Parathyroid adenoma (tissue), 2 donors: Measurements from ENCODE around the gene C1QBP.

Experiments used
- H2AFZ ChIP-seq: fragments of 300-600 bp; sonication (generic); one replicate; pipeline ENCODE4 v1.7.0; 2017; ENCODE audit warnings: antibody characterized with exemption, mild to moderate bottlenecking
- H3K27ac ChIP-seq: fragments of 300-600 bp; sonication (generic); one replicate; pipeline ENCODE4 v1.7.0; 2017
- H3K27me3 ChIP-seq: fragments of 300-600 bp; sonication (generic); one replicate; pipeline ENCODE4 v1.7.0; 2017; ENCODE audit warnings: low read length; ENCODE audit not compliant: control insufficient read depth, insufficient read depth
- H3K36me3 ChIP-seq: fragments of 300-600 bp; sonication (generic); one replicate; pipeline ENCODE4 v1.7.0; 2017; ENCODE audit warnings: low read length; ENCODE audit not compliant: control insufficient read depth, insufficient read depth
- H3K4me1 ChIP-seq: fragments of 300-600 bp; sonication (generic); one replicate; pipeline ENCODE4 v1.7.0; 2017; ENCODE audit warnings: control low read depth
- H3K4me2 ChIP-seq: fragments of 300-600 bp; sonication (generic); one replicate; pipeline ENCODE4 v1.7.0; 2017; ENCODE audit warnings: low read length
- H3K4me3 ChIP-seq: fragments of 300-600 bp; sonication (generic); one replicate; pipeline ENCODE4 v1.7.0; 2017; ENCODE audit warnings: low read depth, low read length
- H3K79me2 ChIP-seq: fragments of 300-600 bp; sonication (generic); one replicate; pipeline ENCODE4 v1.7.0; 2017; ENCODE audit warnings: control low read depth
- H3K9ac ChIP-seq: fragments of 300-600 bp; sonication (generic); one replicate; pipeline ENCODE4 v1.7.0; 2017; ENCODE audit warnings: mild to moderate bottlenecking
- H3K9me3 ChIP-seq: fragments of 300-600 bp; sonication (generic); one replicate; pipeline ENCODE4 v1.7.0; 2017; ENCODE audit warnings: low read length; ENCODE audit not compliant: control insufficient read depth
- CTCF ChIP-seq: fragments of 300-600 bp; sonication (generic); IDR thresholded peaks from one replicate; pipeline ENCODE4 v1.7.0; 2017; ENCODE audit warnings: antibody characterized with exemption, mild to moderate bottlenecking
- donor health status: primary hyperparathyroidism.

C1QBP gene

GRCh38 chr17:5391678-5392077 is 47.3 kb downstream of the C1QBP start:
- Histone ChIP-seq H3K27me3 (no peaks in the 10 kb centered on the region), H2AFZ (no peak overlapping the region), H3K27ac (no peak overlapping the region), H3K36me3 (no peaks in the 10 kb centered on the region), H3K9me3 (no peaks in the 10 kb centered on the region), H3K4me3 (no peak overlapping the region), H3K79me2 (no peaks in the 10 kb centered on the region), H3K4me2 (no peak overlapping the region), H3K4me1 (peaks cover 5% of the 10 kb centered on the region), H3K9ac (no peak overlapping the region)
- TF ChIP-seq CTCF, result no peak
